ENCODE results near the gene NUP98. TPM values are rescaled to one million over a fixed set of nuclear protein-coding genes. Genes with fewer than 3 reads are reported as not detected.

The NUP98 gene
- total RNA-seq, 1 donor from 2014 or later = 94.8 TPM

DNA sequence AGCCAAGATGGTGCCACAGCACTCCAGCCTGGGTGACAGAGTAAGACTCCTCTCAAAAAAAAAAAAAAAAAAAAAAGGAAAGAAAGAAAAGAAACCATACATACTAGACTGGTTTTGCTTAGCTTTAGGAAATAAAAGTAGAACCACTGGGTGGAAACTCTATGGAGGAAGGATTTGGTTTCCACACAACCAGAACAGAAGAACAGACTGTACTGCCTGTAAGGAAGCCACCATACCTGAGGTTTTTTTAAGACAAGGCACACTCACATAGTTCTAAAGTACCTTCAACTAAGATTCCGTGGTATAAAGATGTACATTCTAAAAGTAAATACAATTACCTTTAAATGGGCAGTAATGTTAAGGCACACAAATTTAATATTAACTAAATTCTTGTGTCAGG is 58.6 kb downstream of the NUP98 start:
- no peak overlapping the region for H3K27ac ChIP-seq
- no peaks in the 10 kb centered on the region for H3K9me3 ChIP-seq (ENCODE audit: low read depth)
- H4K20me1 ChIP-seq (ENCODE audit: low read depth) = no peaks in the 10 kb centered on the region
- Mint-ChIP-seq H3K9me3 (no peaks in the 10 kb centered on the region), H3K27me3 (ENCODE audit: insufficient read depth, low read depth) (peaks cover 3% of the 10 kb centered on the region), H3K4me1 (no peaks in the 10 kb centered on the region), H3K36me3 (peaks cover 25% of the 10 kb centered on the region), H3K4me3 (no peak overlapping the region), H3K27ac (no peak overlapping the region)
- H3K36me3 ChIP-seq = peaks cover 11% of the 10 kb centered on the region
- H3F3A ChIP-seq (ENCODE audit: low read depth) = no peaks in the 10 kb centered on the region
- DNase-seq (ENCODE audit: low spot score) = no peak
- no peak overlapping the region for H3K4me2 ChIP-seq
- H2AFZ ChIP-seq (replicated peaks) = no peak overlapping the region
- H3K9ac ChIP-seq = no peak overlapping the region
- H3K79me2 ChIP-seq (ENCODE audit: low read depth) = peaks cover 4% of the 10 kb centered on the region
- H3K4me3 ChIP-seq = no peak overlapping the region
- no peaks in the 10 kb centered on the region for H3K4me1 ChIP-seq
- TF ChIP-seq EZH2phosphoT487 (IDR thresholded peaks at IDR 0.05) = no peak
- TF ChIP-seq EZH2 (IDR thresholded peaks at IDR 0.05) = no peak
- TF ChIP-seq CTCF (IDR thresholded peaks at IDR 0.05) = no peak
- H3K27me3 ChIP-seq = no peaks in the 10 kb centered on the region

DNA sequence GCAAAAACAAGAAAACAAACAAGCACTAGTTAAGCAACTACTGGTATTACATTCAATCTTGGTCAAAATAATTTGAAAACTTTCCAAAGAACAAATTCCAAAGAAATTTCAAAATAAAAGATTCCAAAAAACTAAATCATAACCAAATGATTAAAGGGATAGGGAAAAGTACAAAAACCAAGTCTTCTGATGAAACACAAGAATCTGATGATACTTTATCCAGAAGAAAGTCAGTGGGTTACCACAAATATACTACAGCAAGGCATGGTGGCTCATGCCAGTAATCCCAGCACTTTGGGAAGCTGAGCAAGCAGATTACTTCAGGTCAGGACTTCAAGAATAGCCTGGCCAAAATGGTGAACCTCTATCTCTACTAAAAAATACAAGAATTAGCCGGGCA is 59.1 kb downstream of the NUP98 start:
- H3K36me3 ChIP-seq = peaks cover 10% of the 10 kb centered on the region
- peaks cover 4% of the 10 kb centered on the region for H3K79me2 ChIP-seq (ENCODE audit: low read depth)
- H3K9ac ChIP-seq = no peak overlapping the region
- TF ChIP-seq EZH2 (IDR thresholded peaks at IDR 0.05) = no peak
- TF ChIP-seq EZH2phosphoT487 (IDR thresholded peaks at IDR 0.05) = no peak
- no peak for TF ChIP-seq CTCF (IDR thresholded peaks at IDR 0.05)
- H2AFZ ChIP-seq (replicated peaks) = no peak overlapping the region
- no peak overlapping the region for H3K4me2 ChIP-seq
- H3K9me3 ChIP-seq (ENCODE audit: low read depth) = no peaks in the 10 kb centered on the region
- H3K4me3 ChIP-seq = no peak overlapping the region
- no peaks in the 10 kb centered on the region for H4K20me1 ChIP-seq (ENCODE audit: low read depth)
- H3K4me1 ChIP-seq = no peaks in the 10 kb centered on the region
- H3K4me1 Mint-ChIP-seq = no peaks in the 10 kb centered on the region
- peaks cover 3% of the 10 kb centered on the region for H3K27me3 Mint-ChIP-seq (ENCODE audit: insufficient read depth, low read depth)
- no peaks in the 10 kb centered on the region for H3F3A ChIP-seq (ENCODE audit: low read depth)
- no peak overlapping the region for H3K4me3 Mint-ChIP-seq
- no peaks in the 10 kb centered on the region for H3K27me3 ChIP-seq
- H3K27ac ChIP-seq = no peak overlapping the region
- no peak overlapping the region for H3K27ac Mint-ChIP-seq
- peaks cover 28% of the 10 kb centered on the region for H3K36me3 Mint-ChIP-seq
- H3K9me3 Mint-ChIP-seq = no peaks in the 10 kb centered on the region
- DNase-seq (ENCODE audit: low spot score) = no peak

DNA sequence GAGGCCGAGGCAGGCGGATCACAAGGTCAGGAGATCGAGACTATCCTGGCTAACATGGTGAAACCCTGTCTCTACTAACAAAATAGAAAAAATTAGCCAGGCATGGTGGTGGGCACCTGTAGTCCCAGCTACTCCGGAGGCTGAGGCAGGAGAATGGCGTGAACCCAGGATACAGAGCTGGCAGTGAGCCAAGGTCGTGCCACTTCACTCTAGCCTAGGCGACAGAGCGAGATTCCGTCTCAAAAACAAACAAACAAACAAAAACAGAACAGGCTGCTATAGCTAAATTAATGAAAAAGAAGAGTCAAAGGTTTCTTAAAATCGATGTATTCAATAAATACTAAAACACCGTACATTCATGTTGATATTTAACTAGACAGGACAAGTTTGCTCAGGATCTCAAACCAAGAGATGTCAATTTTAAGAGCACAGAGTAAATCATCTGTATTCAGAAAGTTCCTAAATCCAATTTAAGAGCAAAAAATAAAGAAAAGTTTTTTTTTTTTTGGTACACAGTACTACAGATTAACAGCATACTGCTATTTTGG is 59.9 kb downstream of the NUP98 start:
- no peak for DNase-seq (ENCODE audit: low spot score)
- Histone ChIP-seq H3K4me3 (no peak overlapping the region), H3K9ac (no peak overlapping the region), H3F3A (ENCODE audit: low read depth) (no peaks in the 10 kb centered on the region), H3K79me2 (ENCODE audit: low read depth) (peaks cover 4% of the 10 kb centered on the region), H3K4me1 (no peaks in the 10 kb centered on the region), H3K4me2 (no peak overlapping the region), H4K20me1 (ENCODE audit: low read depth) (no peaks in the 10 kb centered on the region), H3K9me3 (ENCODE audit: low read depth) (no peaks in the 10 kb centered on the region), H2AFZ (replicated peaks) (no peak overlapping the region), H3K27ac (no peak overlapping the region), H3K27me3 (no peaks in the 10 kb centered on the region), H3K36me3 (peaks cover 17% of the 10 kb centered on the region)
- no peak overlapping the region for H3K4me3 Mint-ChIP-seq
- TF ChIP-seq EZH2 (IDR thresholded peaks at IDR 0.05) = no peak
- no peak for TF ChIP-seq EZH2phosphoT487 (IDR thresholded peaks at IDR 0.05)
- no peak for TF ChIP-seq CTCF (IDR thresholded peaks at IDR 0.05)
- H3K4me1 Mint-ChIP-seq = no peaks in the 10 kb centered on the region
- H3K36me3 Mint-ChIP-seq = peaks cover 28% of the 10 kb centered on the region
- H3K27me3 Mint-ChIP-seq (ENCODE audit: insufficient read depth, low read depth) = peaks cover 3% of the 10 kb centered on the region
- H3K9me3 Mint-ChIP-seq = no peaks in the 10 kb centered on the region
- no peak overlapping the region for H3K27ac Mint-ChIP-seq
